Measurements from ENCODE around the gene ERBIN.
"Not testable (repeated sequence)": the region's sequence is repeated elsewhere in the genome, so short reads cannot be mapped to it uniquely, and the experiment has no call there.

GRCh38 chr5:65915661-65916060, 10.7 kb upstream of the ERBIN start:
- not testable (repeated sequence) for TF ChIP-seq CTCF (IDR thresholded peaks at IDR 0.05; ENCODE audit: low read length); EZH2 (IDR thresholded peaks at IDR 0.05; ENCODE audit: borderline replicate concordance, low read length)

Data from OCI-LY1 (cell line).